NCI-H2196 (cell line): Measurements from ENCODE around the gene TFDP2.
"Not testable (repeated sequence)": the region's sequence is repeated elsewhere in the genome, so short reads cannot be mapped to it uniquely, and the experiment has no call there.

Experiments
- DNase-seq: peaks from one replicate; lab custom pipeline; 2025; ENCODE audit not compliant: unreplicated experiment; lab: John Stamatoyannopoulos, UW

TFDP2 gene

GRCh38 chr3:141929341-141929995 is 219.9 kb downstream of the TFDP2 start:
- no peak for DNase-seq

- no peak for DNase-seq
Measured at GRCh38 chr3:141928631-141929270, 220.6 kb downstream of the TFDP2 start.

- no peak for DNase-seq
Measured at GRCh38 chr3:141926929-141927328, 222.4 kb downstream of the TFDP2 start.

GRCh38 chr3:141925677-141926076 is 223.7 kb downstream of the TFDP2 start:
- DNase-seq: not testable (repeated sequence)

GRCh38 chr3:141921316-141921715 is 228.0 kb downstream of the TFDP2 start:
- no peak for DNase-seq

GRCh38 chr3:141920701-141921100 is 228.6 kb downstream of the TFDP2 start:
- no peak for DNase-seq

GRCh38 chr3:141915766-141916165 is 233.6 kb downstream of the TFDP2 start:
- no peak for DNase-seq

- DNase-seq: no peak
Measured at GRCh38 chr3:141915016-141915415, 234.3 kb downstream of the TFDP2 start.

GRCh38 chr3:141914311-141914710 is 235.0 kb downstream of the TFDP2 start:
- no peak for DNase-seq

GRCh38 chr3:141913150-141913811 is 236.1 kb downstream of the TFDP2 start:
- peak; percentile 55 for DNase-seq

GRCh38 chr3:141909986-141910385 is 239.4 kb downstream of the TFDP2 start:
- not testable (repeated sequence) for DNase-seq

GRCh38 chr3:141909408-141909807 is 239.9 kb downstream of the TFDP2 start:
- DNase-seq: no peak

GRCh38 chr3:141905129-141905528 is 244.2 kb downstream of the TFDP2 start:
- no peak for DNase-seq

GRCh38 chr3:141904203-141904602 is 245.1 kb downstream of the TFDP2 start:
- no peak for DNase-seq

GRCh38 chr3:141901914-141902313 is 247.4 kb downstream of the TFDP2 start:
- DNase-seq: no peak

- DNase-seq: no peak
Measured at GRCh38 chr3:141900343-141900742, 249.0 kb downstream of the TFDP2 start.

GRCh38 chr3:141898908-141899307 is 250.4 kb downstream of the TFDP2 start:
- DNase-seq: no peak

GRCh38 chr3:141895731-141896130 is 253.6 kb downstream of the TFDP2 start:
- DNase-seq: no peak

GRCh38 chr3:141894524-141895176 is 254.7 kb downstream of the TFDP2 start:
- no peak for DNase-seq
